ENCODE data around the gene OPN1LW.
"Not testable (repeated sequence)": the region's sequence is repeated elsewhere in the genome, so short reads cannot be mapped to it uniquely, and the experiment has no call there.

GRCh38 chrX:154182296-154182695, 38.3 kb downstream of the OPN1LW start, which contains the start of gene OPN1MW:
- TF ChIP-seq CTCF (IDR thresholded peaks at IDR 0.05; ENCODE audit: low read length); EZH2 (IDR thresholded peaks at IDR 0.05; ENCODE audit: borderline replicate concordance, low read length): not testable (repeated sequence)

Data from OCI-LY1 (cell line).